ENCODE data around the gene FADS3.

Gene FADS3

DNA sequence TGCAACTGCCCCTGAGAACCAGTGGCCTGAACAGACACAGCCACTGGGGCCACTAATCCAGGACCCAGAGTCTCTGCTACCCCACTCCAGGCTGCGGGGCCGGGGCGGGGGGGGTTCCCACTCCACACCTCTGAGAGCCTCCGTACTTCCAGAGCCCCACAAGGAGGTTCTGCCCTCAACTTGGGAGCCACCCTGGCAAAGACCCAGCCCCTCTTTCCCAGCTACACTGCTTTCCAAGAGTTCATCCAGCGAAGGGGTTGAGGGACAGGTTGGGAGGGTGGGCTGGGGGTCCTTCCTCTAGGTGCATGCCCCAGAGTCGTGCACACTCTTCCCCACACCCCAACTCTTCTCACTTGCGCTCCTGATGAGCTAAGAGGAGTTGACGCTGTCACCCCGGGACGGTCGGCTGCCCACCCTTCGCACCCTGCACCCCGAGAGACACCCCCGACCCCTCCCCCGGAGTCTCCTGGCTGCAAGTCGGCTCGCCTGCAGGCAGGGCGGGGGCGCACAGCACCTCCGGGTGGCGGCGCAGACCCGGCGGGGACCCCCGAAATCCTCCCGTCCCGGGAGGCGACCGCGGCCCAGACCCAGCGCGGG lies 25.5 kb upstream of the FADS3 start:
- no peak for DNase-seq (ENCODE audit: low read depth, low spot score)
- ChIA-PET POLR2A (no interaction called here), CTCF (interaction anchor here (0.8 to 12.2 kb wide), 8 partner anchors 8 to 165 kb away, joined by 3 to 245 read pairs (median 3); partner anchors contain the start of gene BEST1)
- H3K4me3 ChIP-seq (ENCODE audit: low read depth, low read length): peak overlapping the region; percentile 58
- TF ChIP-seq, protein P1, sequence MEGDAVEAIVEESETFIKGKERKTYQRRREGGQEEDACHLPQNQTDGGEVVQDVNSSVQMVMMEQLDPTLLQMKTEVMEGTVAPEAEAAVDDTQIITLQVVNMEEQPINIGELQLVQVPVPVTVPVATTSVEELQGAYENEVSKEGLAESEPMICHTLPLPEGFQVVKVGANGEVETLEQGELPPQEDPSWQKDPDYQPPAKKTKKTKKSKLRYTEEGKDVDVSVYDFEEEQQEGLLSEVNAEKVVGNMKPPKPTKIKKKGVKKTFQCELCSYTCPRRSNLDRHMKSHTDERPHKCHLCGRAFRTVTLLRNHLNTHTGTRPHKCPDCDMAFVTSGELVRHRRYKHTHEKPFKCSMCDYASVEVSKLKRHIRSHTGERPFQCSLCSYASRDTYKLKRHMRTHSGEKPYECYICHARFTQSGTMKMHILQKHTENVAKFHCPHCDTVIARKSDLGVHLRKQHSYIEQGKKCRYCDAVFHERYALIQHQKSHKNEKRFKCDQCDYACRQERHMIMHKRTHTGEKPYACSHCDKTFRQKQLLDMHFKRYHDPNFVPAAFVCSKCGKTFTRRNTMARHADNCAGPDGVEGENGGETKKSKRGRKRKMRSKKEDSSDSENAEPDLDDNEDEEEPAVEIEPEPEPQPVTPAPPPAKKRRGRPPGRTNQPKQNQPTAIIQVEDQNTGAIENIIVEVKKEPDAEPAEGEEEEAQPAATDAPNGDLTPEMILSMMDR (IDR thresholded peaks at IDR 0.05; ENCODE audit: insufficient read depth, low read length, missing control alignments): no peak

DNA sequence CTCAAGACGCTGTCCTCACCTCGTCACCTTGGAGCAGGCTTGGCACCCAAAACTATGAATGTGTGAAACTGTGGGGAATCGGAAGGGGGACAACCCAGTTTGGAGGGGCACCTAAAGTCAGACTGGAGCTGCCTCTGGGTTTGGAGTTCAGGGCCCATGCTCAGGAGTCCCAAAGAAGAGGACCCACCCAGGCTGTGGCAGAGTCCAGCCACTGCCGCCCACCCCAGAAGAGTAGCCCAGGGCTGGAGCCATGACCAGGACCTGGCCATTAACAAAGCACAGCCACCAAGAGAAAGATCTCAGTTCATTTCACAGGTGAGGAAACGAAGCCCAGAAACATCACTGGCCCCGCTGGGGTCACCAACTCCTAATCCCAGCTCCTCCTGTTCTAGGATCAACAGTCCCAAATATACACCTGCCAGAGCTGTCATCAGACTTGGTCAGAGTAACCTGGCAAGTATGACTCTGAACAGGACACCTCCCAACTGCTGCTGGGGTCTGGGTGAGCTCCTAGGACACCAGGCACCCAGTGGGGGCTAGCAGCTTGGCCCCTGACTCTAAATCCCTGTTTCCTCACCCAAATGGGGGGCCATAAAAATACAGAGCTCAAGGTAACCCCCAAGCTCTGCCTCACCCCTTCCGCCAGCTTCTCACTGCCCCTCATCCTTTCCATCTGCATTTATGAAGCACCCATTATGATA lies 23.3 kb upstream of the FADS3 start:
- ChIA-PET POLR2A (interaction anchor here (0.7 kb wide), 1 partner anchor 99 kb away, joined by 3 read pairs; no protein-coding TSS in a partner anchor), CTCF (interaction anchor here (0.9 to 12.2 kb wide), 4 partner anchors 15 to 194 kb away, joined by 3 to 245 read pairs (median 18); partner anchors contain the start of gene BEST1)
- TF ChIP-seq, protein P1 (IDR thresholded peaks at IDR 0.05; ENCODE audit: insufficient read depth, low read length, missing control alignments): no peak
- DNase-seq (ENCODE audit: low read depth, low spot score): no peak
- no peak overlapping the region for H3K4me3 ChIP-seq (ENCODE audit: low read depth, low read length)

DNA sequence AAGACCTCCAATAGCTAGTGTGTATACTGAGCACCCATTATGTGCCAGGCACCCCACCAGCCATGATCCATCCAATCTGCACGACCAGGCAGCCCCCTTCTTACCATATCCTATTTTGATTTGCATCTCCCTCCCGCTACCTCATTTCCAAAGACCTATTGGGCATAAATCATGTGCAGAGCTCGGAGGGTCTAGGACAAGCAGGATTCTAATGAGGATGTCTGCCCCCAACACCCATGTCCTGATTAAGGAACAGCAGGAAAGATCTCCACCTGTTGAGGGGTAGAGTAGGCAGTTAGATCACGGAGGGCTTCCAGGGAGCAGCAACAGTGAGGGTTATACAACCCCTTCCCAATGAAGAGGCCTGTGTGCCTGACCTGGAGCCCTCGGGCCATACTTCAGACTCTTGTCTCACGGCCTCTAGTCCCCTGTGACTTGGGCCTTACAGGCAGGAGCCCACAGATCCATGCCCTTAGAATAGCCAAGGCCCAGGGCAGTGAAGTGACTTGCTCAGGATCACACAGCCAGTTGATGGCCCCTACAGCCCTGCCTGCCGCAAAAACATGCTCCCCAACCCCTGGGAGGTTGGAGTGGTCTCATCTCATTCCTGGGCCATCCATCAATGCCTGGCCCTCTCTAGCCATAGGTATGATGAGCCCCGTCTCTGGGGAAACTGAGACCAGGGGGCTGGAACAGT lies 22.5 kb upstream of the FADS3 start:
- TF ChIP-seq, protein P1 (IDR thresholded peaks at IDR 0.05; ENCODE audit: insufficient read depth, low read length, missing control alignments): no peak
- no peak for DNase-seq (ENCODE audit: low read depth, low spot score)
- ChIA-PET POLR2A (no interaction called here), CTCF (interaction anchor here (0.6 to 12.2 kb wide), 5 partner anchors 15 to 194 kb away, joined by 3 to 245 read pairs (median 4); partner anchors contain the start of gene BEST1)
- no peak overlapping the region for H3K4me3 ChIP-seq (ENCODE audit: low read depth, low read length)

DNA sequence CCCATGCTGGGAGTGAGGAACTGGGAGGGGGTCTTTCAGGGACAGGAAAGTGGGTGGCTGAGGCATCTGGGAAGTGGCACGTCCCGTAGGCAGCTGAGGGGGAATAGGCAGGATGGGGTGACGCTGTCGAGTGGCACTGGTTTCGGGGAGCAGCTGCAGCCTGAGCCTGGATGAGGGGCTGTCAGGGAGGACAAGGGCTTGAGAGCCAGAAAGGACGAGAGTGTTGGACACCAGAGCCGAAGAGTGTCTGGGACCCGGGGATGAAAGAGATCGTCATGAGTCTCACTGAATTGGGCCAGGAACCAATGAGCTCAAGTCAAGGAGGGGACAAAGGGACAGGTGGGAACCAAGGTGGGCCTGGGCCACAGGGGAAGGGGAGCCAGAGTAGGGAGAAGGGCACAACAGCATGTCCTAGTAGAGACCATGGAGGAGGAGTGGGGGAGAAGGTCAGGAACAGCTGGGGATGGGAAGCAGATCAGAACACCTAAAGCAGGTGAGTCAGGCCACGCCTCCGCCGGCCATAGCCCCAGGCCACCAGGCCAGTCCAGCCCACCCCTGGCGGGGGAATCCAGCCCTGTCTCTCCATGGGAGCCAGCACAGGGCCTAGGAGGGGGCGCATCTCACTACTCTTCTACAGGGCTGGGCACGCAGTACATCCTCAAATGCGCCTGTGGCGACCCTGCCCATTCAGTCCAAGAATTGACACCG lies 21.8 kb upstream of the FADS3 start:
- CTCF ChIA-PET: interaction anchor here (0.6 to 12.2 kb wide), 4 partner anchors 14 to 195 kb away, joined by 3 to 245 read pairs (median 18); partner anchors contain the start of gene BEST1
- no peak overlapping the region for H3K4me3 ChIP-seq (ENCODE audit: low read depth, low read length)
- POLR2A ChIA-PET: no interaction called here
- TF ChIP-seq, protein P1 (IDR thresholded peaks at IDR 0.05; ENCODE audit: insufficient read depth, low read length, missing control alignments): no peak
- DNase-seq (ENCODE audit: low read depth, low spot score): no peak

DNA sequence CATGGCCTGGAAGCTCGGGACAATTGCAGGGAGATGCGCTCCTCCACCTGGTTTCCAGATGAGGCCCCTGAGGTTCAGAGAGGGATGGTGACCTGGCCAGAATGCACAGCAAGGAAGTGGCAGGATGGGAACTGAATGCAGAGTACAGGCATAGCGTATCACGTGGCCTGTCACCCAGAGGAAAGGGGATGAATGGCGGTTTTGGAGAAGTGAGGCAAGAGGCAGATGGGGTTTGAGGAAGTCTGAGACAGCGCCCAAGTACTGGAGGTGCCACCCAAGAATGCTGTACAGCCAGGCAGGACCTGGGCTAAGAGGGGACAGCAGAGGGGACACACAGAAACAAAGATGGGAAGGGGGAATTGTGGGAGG lies 21.2 kb upstream of the FADS3 start:
- CTCF ChIA-PET: interaction anchor here (1.1 to 12.2 kb wide), 3 partner anchors 13 to 169 kb away, joined by 4 to 245 read pairs (median 33); partner anchors contain the start of gene BEST1
- POLR2A ChIA-PET: no interaction called here
- DNase-seq (ENCODE audit: low read depth, low spot score): no peak
- no peak overlapping the region for H3K4me3 ChIP-seq (ENCODE audit: low read depth, low read length)
- TF ChIP-seq, protein P1 (IDR thresholded peaks at IDR 0.05; ENCODE audit: insufficient read depth, low read length, missing control alignments): no peak
